HTERT RPE-1 (cell line): ENCODE measurements around the gene KDM4B.

Experiments
- in situ Hi-C: fragments of 300-500 bp; cut with MboI; formaldehyde crosslinking; loops from 4 replicates; pipeline ENCODE4 v1.14.3; 2020; ENCODE audit warnings: low sequenced_read_pairs

The KDM4B gene

DNA sequence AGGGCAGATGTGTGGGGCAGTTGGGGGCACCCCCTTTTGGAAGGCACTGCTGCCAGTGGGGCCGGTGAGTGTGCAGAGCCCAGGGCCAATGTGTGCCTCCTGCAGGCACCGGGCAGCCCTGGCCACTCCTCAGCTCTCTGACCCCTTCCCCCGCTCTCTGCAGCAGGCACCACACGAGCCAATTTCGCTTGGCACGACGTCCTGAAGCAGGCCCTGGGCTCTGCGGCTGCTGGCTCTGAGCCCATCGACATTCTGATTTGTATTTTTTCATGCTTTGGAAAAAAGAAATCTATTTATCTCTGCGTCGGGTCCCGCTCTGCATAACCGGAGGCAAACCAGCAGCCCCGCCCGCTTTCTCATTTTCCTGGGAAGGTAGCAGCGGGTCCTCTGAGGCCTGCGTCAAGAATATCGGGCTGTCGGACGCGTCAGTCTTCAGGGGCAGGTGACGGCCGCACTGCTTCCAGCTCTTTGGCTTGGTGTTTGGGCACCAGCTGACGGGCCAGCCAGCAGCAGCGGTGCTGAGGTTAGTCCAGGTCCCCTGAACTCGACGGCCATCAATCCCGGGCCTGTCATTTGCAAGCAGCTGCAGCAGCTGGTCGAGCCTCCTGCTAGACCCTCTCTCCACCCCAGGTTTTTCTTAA lies 134.3 kb downstream of the KDM4B start:
- in situ Hi-C loops = no loop called here

DNA sequence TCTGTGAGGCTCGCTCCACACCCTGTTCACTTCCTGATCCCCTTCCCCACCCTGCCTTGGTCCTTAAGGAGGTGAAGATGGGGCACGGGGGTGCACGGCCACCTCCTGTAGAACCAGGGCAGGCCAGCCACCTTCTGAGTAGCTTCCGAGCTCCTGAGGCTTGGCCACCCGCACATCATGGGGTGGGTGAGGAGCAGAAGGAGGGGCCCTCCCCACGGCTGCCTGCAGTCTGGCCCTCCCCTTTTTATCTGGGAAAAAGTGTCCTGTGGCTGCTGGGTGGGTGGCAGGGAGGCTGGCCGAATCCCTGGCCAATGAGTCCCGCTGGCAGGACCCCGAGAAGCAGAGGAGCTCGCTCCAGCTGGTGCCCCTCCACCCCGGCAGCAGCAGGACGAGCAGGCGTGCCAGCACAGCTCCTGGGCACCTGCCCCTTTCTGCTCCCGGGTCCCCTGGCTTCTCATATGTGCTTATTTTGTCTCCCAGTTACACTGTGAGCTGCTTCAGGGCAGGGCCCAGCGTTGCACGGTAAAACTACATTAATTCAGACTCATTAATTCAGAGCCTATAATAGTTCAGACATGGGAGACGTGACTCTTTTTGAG lies 135.0 kb downstream of the KDM4B start:
- in situ Hi-C loops = no loop called here

GRCh38 chr19:5104871-5105351 lies 136.0 kb downstream of the KDM4B start:
- in situ Hi-C loops = no loop called here

GRCh38 chr19:5106191-5106726 lies 137.3 kb downstream of the KDM4B start:
- in situ Hi-C loops = no loop called here

- in situ Hi-C loops = no loop called here
These were observed 138.1 kb downstream of the KDM4B start for GRCh38 chr19:5106971-5107370.

DNA sequence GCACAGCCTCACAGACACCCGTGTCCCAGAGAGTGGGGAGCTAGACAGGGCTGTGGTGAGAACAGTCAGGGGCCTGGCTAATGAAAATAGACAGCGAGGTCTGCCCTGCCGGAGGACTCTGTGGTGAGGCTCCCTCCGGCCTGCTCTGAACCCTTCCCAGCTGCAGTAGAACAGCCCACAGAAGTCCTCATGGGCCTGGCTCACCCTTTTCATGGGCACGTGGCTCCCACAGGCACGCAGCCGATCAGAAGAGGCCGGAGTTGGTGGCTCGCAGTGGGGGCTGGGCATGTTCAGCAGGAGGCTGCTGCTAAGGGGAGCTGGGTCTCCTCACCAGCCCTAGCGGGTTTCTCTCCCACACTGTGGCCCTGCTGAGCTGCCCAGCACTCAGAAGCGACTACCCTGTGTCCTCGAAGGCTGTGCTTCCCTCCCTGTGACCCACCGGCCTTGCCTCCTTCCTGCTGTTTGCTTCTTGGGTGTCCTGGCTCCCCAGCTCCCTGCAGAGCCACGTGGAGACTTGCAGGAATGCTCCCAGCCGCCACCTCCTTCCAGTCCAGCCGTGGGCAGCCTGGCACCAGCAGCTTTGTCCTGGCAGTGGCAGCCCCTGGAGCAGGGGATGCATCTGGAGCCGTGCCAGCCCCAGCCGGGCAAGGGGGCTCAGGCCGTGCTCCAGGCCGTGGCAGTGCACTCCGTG lies 138.7 kb downstream of the KDM4B start:
- in situ Hi-C loops = no loop called here

- in situ Hi-C loops = no loop called here
These were observed 139.2 kb downstream of the KDM4B start for GRCh38 chr19:5108123-5108596.

- in situ Hi-C loops = no loop called here
These were observed 140.0 kb downstream of the KDM4B start for GRCh38 chr19:5108866-5109265.

DNA sequence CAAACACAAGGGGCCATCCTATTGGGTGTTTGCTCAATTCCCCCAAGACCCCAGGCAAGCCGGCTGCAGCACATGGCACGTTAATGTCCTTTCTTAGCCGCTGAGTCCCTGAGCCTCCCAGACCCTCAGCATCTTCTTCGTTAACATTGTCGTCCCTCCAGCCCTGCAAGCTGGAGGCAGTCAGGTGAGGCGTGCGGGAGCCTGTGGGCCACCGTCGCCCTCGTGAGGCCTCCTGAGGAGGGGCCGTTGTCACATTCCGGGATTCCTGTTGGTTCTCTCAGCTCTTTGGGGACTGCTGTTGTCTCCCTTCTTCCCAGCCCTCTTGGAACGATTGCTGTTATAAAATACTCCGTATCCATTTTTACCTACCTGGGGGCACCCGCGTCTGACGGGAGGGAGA lies 140.6 kb downstream of the KDM4B start:
- in situ Hi-C loops = no loop called here

GRCh38 chr19:5110546-5110945 lies 141.6 kb downstream of the KDM4B start:
- in situ Hi-C loops = no loop called here

GRCh38 chr19:5111051-5111450 lies 142.1 kb downstream of the KDM4B start:
- in situ Hi-C loops = no loop called here

GRCh38 chr19:5112175-5112574 lies 143.3 kb downstream of the KDM4B start:
- in situ Hi-C loops = no loop called here

DNA sequence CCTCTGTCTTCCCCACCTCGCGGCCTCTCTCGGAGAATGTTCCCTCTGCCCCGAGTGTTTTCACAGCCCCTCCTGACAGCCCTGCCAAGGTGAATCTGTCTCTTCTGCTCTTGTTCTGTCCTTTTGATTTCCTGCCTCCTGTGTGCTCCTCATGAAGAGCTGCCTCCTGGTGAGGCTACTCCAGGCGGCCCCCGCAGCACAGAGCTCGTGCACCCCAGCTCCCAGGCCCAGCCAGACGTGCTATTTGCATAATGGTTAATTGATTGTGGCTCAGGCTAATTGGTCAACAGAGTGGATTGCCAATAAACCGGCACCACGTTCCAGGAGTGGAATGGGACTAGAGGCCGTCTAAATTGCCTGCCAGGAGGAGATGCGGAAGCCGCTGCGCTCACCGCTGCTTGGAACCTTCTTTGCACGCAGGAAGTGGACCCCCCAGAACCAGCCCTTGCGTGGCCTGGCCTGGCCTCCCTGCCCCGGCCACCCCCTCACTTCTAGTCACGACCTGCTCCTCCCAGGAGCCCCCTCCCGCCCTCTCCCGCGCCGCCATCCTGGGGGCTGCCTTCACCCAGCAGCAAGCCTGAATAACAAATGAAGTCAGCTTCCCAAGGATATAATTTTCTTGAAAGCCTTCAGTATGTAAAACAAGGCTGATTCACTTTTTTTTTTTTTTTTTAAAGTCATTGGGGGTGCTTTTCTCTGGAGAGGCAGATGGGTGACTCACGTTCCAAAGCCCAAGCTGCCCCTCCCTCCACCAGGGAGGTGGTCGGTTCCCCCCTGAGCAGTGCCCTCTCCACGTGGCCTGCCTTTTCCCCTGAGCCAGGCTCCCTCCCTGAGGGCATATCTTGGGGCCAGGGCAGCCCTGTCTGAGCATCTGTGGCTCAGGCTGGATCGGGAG lies 144.0 kb downstream of the KDM4B start:
- in situ Hi-C loops = no loop called here

DNA sequence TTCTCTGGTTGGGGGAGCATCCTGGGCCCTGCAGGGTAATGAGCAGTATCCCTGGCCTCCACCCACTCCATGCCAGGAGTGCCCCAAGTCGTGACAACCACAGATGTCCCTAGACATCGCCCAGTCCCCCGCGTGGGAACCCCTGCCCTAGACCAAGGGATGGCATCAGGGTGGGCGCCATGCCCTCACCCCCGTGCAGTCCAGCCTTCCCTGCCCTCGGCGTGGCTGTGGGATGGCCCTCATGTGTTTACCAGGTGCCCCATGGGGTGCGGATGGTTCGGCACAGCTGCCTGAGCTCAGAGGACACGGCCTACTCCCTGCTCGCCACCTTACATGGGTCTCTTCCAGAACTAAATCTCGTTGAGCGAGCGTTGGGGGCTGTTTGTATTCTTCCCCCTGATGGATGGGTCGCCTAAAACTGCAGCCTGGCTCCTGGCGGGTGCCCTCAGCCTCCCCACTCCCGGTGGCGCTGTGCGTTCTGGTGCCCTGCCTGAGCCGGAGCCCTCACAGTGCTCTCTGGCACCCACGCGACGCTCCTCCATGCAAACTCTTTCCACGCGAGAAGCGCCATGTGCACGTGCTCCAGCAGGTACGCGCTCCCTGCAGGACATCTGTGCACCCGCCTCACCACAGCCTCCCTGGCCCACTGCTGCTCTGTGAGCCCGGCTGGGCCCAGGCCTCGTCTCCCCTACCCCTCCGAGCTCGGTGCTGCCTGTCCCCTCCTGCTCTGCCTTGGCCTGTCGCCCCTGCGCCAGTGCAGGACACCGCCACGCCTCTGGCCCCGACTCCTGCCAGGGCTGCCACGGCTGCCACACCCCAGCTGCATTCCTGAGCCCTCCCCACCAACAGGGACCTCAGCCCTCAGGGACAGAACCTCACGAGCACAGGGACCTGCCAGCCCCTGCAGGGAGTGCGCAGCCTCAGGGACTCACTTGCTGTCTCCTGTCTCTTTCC lies 145.0 kb downstream of the KDM4B start:
- in situ Hi-C loops = no loop called here

GRCh38 chr19:5114727-5115126 lies 145.8 kb downstream of the KDM4B start:
- in situ Hi-C loops = no loop called here

DNA sequence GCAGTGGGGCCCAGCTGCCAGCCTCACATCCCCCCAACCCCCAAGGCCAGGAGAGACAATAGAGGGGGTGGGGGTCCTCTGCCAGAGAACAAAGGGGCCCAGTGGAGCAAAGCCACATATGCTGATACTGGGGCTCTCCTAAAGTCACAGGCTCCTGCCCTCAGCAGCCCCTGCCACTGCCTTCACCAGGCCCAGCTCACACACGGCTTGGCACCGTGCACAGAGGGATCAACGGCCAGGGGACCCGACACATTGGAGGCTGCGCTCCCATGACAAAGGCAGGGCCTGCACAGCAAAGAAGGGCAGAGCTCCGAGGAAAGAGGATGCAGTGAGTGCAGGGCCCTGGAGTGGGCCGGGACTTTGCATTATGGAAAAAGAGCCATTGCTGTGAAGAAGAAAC lies 146.4 kb downstream of the KDM4B start:
- in situ Hi-C loops = no loop called here

- in situ Hi-C loops = no loop called here
These were observed 146.9 kb downstream of the KDM4B start for GRCh38 chr19:5115771-5116202.

DNA sequence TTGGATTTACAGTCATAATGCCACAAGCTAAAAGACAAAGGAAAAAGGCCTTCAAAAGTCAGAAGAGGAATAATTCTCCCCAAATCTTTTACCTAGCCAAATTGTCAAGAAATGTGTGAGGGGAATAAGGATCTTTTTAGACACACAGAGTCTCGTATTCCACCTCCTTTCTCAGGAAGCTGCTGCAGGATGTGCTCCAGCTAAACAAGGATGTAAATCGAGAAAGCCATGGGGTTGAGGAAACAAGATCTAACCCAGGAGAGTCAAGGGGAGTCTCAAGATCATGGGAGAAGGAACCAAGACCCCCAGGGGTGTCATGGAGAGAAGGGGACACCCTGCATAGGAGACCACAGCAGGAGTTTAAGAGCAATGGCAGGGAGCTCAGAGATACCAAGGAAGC lies 147.4 kb downstream of the KDM4B start:
- in situ Hi-C loops = no loop called here

DNA sequence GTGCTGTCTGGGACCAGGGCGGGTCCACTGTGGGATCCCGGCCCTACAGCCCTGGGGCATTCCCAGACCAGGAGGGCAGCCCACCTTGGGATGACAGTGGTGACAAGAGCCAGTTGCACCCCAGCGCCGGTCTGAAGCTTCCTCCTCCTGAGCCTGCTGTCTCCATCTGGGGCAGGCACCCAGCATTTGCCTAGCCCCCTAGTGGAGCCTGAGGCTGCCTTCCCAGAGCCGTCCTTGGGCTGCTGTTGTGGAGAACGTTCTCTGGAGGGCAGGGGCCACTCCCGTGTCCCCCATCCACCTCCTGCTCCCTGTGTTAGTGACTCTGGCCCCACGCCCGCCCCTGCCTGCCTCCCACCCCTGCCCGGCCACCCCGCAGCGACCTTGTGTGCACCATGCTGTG lies 148.5 kb downstream of the KDM4B start:
- in situ Hi-C loops = no loop called here

- in situ Hi-C loops = no loop called here
These were observed 149.1 kb downstream of the KDM4B start for GRCh38 chr19:5118026-5118425.
